ENCODE measurements around the gene OAF. TPM values are rescaled to one million over a fixed set of nuclear protein-coding genes. Genes with fewer than 3 reads are reported as not detected.
A peak's percentile ranks its signal among the peaks of the same experiment; 100 is the strongest.

OAF gene
- total and polyA plus RNA-seq, 10 donors = 10.6 to 148 (median 73.6) TPM

GRCh38 chr11:120218695-120219033, 7.8 kb downstream of the OAF start:
- Histone ChIP-seq H3K4me3 (no peak overlapping the region), H3K9me3 (no peaks in the 10 kb centered on the region), H3K27ac (peak overlapping the region in 6 of 8 donors; percentile 13 to 85 (median 50)), H3K4me1 (peaks cover 3 to 99% (median 54%) of the 10 kb centered on the region in 6 donors), H3K36me3 (peaks cover 0 to 30% (median 0%) of the 10 kb centered on the region in 6 donors), H3K27me3 (replicated peaks in 1 of 7) (no peaks in the 10 kb centered on the region)
- TF ChIP-seq POLR2AphosphoS5 (IDR thresholded peaks at IDR 0.05) (no peak), CTCF (IDR thresholded peaks at IDR 0.05 in 8 of 11, conservative IDR thresholded peaks at IDR 0.05 in 3 of 11) (no peak)
- DNase-seq = no peak
- intact Hi-C loops (cut with DNase I; ENCODE audit: low total_unique reads) = no loop called here
- WGBS, 5 donors = 77 to 88% (median 81%) methylated on average over 10 of the region's 10 CpGs

- Histone ChIP-seq H3K36me3 (peaks cover 0 to 30% (median 0%) of the 10 kb centered on the region in 6 donors), H3K4me3 (no peak overlapping the region), H3K9me3 (no peaks in the 10 kb centered on the region), H3K27me3 (replicated peaks in 1 of 7) (no peaks in the 10 kb centered on the region), H3K27ac (peak overlapping the region in 5 of 8 donors; percentile 31 to 85 (median 61)), H3K4me1 (peaks cover under 1 to 99% (median 57%) of the 10 kb centered on the region in 6 donors)
- WGBS, 5 donors = 75 to 87% (median 81%) methylated on average over 10 to 13 of the region's 13 CpGs
- no peak for TF ChIP-seq POLR2A (IDR thresholded peaks at IDR 0.05)
- TF ChIP-seq CTCF (IDR thresholded peaks at IDR 0.05 in 8 of 11, conservative IDR thresholded peaks at IDR 0.05 in 3 of 11) = no peak
- no peak for TF ChIP-seq POLR2AphosphoS5 (IDR thresholded peaks at IDR 0.05)
- intact Hi-C loops (cut with DNase I; ENCODE audit: low total_unique reads) = no loop called here
- DNase-seq = no peak
Observed at GRCh38 chr11:120219232-120219937, 8.6 kb downstream of the OAF start.

DNA sequence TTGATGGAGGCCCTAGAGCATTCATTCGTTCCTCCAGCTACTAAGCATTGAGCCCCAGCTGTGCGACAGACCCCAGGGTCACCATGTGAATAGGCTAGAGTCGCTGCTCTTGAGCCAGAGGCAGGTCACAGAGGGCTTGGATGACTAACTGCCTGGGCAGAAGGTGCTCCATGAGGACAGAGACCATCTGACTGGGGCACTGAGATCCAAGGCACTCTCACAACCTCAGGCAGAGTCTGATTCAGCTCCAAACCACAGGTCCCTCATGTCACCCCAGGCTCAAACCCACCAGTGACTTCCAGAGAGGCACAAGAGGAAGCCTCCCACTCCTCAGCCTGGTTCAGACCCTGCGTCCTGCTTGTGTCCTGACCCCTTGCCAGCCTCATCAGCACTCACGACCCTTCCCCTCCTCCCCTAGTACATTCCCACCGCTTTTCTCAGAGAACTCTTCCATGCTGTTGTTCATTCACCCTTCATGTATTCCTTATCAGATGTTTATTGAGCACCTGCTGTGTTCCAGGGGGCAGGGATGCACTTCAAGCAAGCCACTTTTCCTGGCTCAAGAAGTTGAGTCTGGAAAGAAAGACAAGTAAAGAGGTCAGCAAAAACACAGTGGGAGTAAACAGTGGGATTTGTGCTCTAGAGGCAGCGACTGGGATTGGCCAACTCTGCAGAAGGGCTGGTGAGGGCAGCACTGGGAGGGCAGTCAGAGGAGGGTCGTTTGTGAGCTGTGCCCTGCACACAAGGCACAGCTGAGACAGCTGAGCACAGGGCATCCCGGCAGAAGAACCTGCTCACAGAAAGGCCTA, 9.3 kb downstream of the OAF start:
- intact Hi-C loops (cut with DNase I; ENCODE audit: low total_unique reads) = no loop called here
- Histone ChIP-seq H3K27me3 (replicated peaks in 1 of 7) (no peaks in the 10 kb centered on the region), H3K9me3 (no peaks in the 10 kb centered on the region), H3K36me3 (peaks cover 0 to 22% (median 0%) of the 10 kb centered on the region in 6 donors), H3K27ac (peak overlapping the region in 5 of 8 donors; percentile 10 to 85 (median 61)), H3K4me1 (peaks cover 8 to 99% (median 59%) of the 10 kb centered on the region in 6 donors), H3K4me3 (no peak overlapping the region)
- WGBS, 5 donors = 63 to 81% (median 73%) methylated on average over 9 of the region's 9 CpGs
- DNase-seq = no peak
- TF ChIP-seq POLR2A (IDR thresholded peaks at IDR 0.05) (no peak), CTCF (IDR thresholded peaks at IDR 0.05 in 8 of 11, conservative IDR thresholded peaks at IDR 0.05 in 3 of 11) (no peak), POLR2AphosphoS5 (IDR thresholded peaks at IDR 0.05) (no peak)

GRCh38 chr11:120220747-120221037, 9.9 kb downstream of the OAF start:
- Histone ChIP-seq H3K36me3 (peaks cover 0 to 20% (median 0%) of the 10 kb centered on the region in 6 donors), H3K4me3 (no peak overlapping the region), H3K27ac (peak overlapping the region in 2 of 8 donors; percentile 64 to 85), H3K4me1 (peaks cover 12 to 99% (median 56%) of the 10 kb centered on the region in 6 donors), H3K27me3 (replicated peaks in 1 of 7) (no peaks in the 10 kb centered on the region), H3K9me3 (no peaks in the 10 kb centered on the region)
- WGBS, 5 donors = 85 to 92% (median 86%) methylated on average over 4 of the region's 4 CpGs
- TF ChIP-seq POLR2AphosphoS5 (IDR thresholded peaks at IDR 0.05) (no peak), POLR2A (IDR thresholded peaks at IDR 0.05) (no peak), CTCF (IDR thresholded peaks at IDR 0.05 in 8 of 11, conservative IDR thresholded peaks at IDR 0.05 in 3 of 11) (no peak)
- intact Hi-C loops (cut with DNase I; ENCODE audit: low total_unique reads) = no loop called here
- DNase-seq = no peak

All from spleen (tissue), 11 donors.